Measurements from ENCODE around the gene SH3PXD2A.

The SH3PXD2A gene

GRCh38 chr10:103544657-103545310, 310.6 kb downstream of the SH3PXD2A start:
- no peak for DNase-seq (ENCODE audit: low spot score)
